WTC11 (cell line): ENCODE measurements around the gene PPM1L. TPM values are rescaled to one million over a fixed set of nuclear protein-coding genes. Genes with fewer than 3 reads are reported as not detected.
A peak's percentile ranks its signal among the peaks of the same experiment; 100 is the strongest.
"Not testable (repeated sequence)": the region's sequence is repeated elsewhere in the genome, so short reads cannot be mapped to it uniquely, and the experiment has no call there.

ENCODE experiments used
- ATAC-seq: fragments of 200-7000 bp; cut with Tn5 transposase; 2 replicates; pipeline ENCODE4 v1.10.0; 2021; ENCODE audit warnings: mild to moderate bottlenecking, moderate library complexity
- CTCF ChIA-PET: fragments of 300-600 bp; sonication (Branson Sonifier 250); formaldehyde crosslinking; loops from one replicate; lab custom pipeline; 2021; ENCODE audit warnings: antibody characterized with exemption; lab: Charles Lee
- POLR2A ChIA-PET: fragments of 350-600 bp; sonication (Branson Sonifier 250); formaldehyde crosslinking; loops from one replicate; lab custom pipeline; 2021; ENCODE audit warnings: antibody characterized with exemption; lab: Charles Lee
- DNase-seq: peaks from one replicate; pipeline ENCODE4 v3.0.0; 2021; ENCODE audit warnings: low spot score
- H3K27ac Mint-ChIP-seq: 2 replicates; pipeline ENCODE4 v1.8.0; 2021; ENCODE audit warnings: mixed read lengths
- H3K27me3 Mint-ChIP-seq: 2 replicates; pipeline ENCODE4 v1.8.0; 2021; ENCODE audit warnings: low read depth, mild to moderate bottlenecking, moderate library complexity, mixed read lengths
- H3K36me3 Mint-ChIP-seq: 2 replicates; pipeline ENCODE4 v1.8.0; 2021; ENCODE audit warnings: mixed read lengths
- H3K4me1 Mint-ChIP-seq: 2 replicates; pipeline ENCODE4 v1.8.0; 2022; ENCODE audit warnings: mixed read lengths
- H3K4me3 Mint-ChIP-seq: 2 replicates; pipeline ENCODE4 v1.8.0; 2021; ENCODE audit warnings: mild to moderate bottlenecking, moderate library complexity, mixed read lengths
- H3K9me3 Mint-ChIP-seq: 2 replicates; pipeline ENCODE4 v1.8.0; 2021; ENCODE audit warnings: mixed read lengths
- CBFB ChIP-seq: sonication (generic); formaldehyde crosslinking; IDR thresholded peaks from 2 replicates; pipeline ENCODE4 v1.8.1; 2022; ENCODE audit warnings: mild to moderate bottlenecking, low read depth, missing genetic modification reagents
- ELF4 ChIP-seq: sonication (generic); formaldehyde crosslinking; IDR thresholded peaks from 2 replicates; pipeline ENCODE4 v1.8.1; 2022; ENCODE audit warnings: low read depth, mild to moderate bottlenecking, moderate library complexity, missing genetic modification reagents
- FOXP1 ChIP-seq: sonication (generic); formaldehyde crosslinking; IDR thresholded peaks from 2 replicates; pipeline ENCODE4 v1.8.0; 2022; ENCODE audit warnings: missing genetic modification reagents, mild to moderate bottlenecking, moderate library complexity, borderline replicate concordance
- KAT7 ChIP-seq: sonication (generic); formaldehyde crosslinking; IDR thresholded peaks from 2 replicates; pipeline ENCODE4 v1.8.1; 2023; ENCODE audit warnings: missing genetic modification reagents, mild to moderate bottlenecking, borderline replicate concordance
- NFATC4 ChIP-seq: fragments of 250-450 bp; sonication (Bioruptor Pico); IDR thresholded peaks from 2 replicates; pipeline ENCODE4 v1.9.0; 2021; ENCODE audit warnings: mild to moderate bottlenecking
- RELA ChIP-seq: sonication (generic); formaldehyde crosslinking; IDR thresholded peaks from 2 replicates; pipeline ENCODE4 v1.8.1; 2022; ENCODE audit warnings: missing genetic modification reagents, mild to moderate bottlenecking, borderline replicate concordance
- SOX15 ChIP-seq: fragments of 250-450 bp; sonication (Bioruptor Pico); IDR thresholded peaks from 2 replicates; pipeline ENCODE4 v1.9.0; 2021; ENCODE audit warnings: mild to moderate bottlenecking
- SP1 ChIP-seq: sonication (generic); formaldehyde crosslinking; conservative IDR thresholded peaks from 2 replicates; pipeline ENCODE4 v1.8.1; 2022; ENCODE audit warnings: missing genetic modification reagents
- TP53 ChIP-seq: sonication (generic); formaldehyde crosslinking; IDR thresholded peaks from 2 replicates; pipeline ENCODE4 v1.8.1; 2023; ENCODE audit warnings: mild to moderate bottlenecking, missing genetic modification reagents
- ZNF138 ChIP-seq: sonication (generic); formaldehyde crosslinking; conservative IDR thresholded peaks from 2 replicates; pipeline ENCODE4 v1.8.1; 2022; ENCODE audit warnings: mild to moderate bottlenecking, moderate library complexity, missing genetic modification reagents
- ZNF671 ChIP-seq: fragments of 250-450 bp; sonication (Bioruptor Pico); IDR thresholded peaks from 2 replicates; pipeline ENCODE4 v1.8.0; 2021; ENCODE audit warnings: mild to moderate bottlenecking
- total RNA-seq: library from RNA; stranded (reverse); gene quantifications from 3 replicates; pipeline ENCODE4 v1.2.3, GENCODE V29; 2021
- TF ChIP-seq, protein P1 (sequence below): sonication (generic); formaldehyde crosslinking; IDR thresholded peaks from 2 replicates; pipeline ENCODE4 v1.8.0; 2022; ENCODE audit warnings: missing genetic modification reagents
- TF ChIP-seq, protein P2 (sequence below): sonication (generic); formaldehyde crosslinking; IDR thresholded peaks from 2 replicates; pipeline ENCODE4 v1.8.1; 2023; ENCODE audit warnings: mild to moderate bottlenecking, moderate library complexity, missing genetic modification reagents
- TF ChIP-seq, protein P3 (sequence below): sonication (generic); formaldehyde crosslinking; IDR thresholded peaks from 2 replicates; pipeline ENCODE4 v1.8.1; 2022; ENCODE audit warnings: low read depth, mild to moderate bottlenecking, moderate library complexity, missing genetic modification reagents, borderline replicate concordance

Gene PPM1L
- total RNA-seq, 1 experiment from 2014 or later: 18.1 TPM

DNA sequence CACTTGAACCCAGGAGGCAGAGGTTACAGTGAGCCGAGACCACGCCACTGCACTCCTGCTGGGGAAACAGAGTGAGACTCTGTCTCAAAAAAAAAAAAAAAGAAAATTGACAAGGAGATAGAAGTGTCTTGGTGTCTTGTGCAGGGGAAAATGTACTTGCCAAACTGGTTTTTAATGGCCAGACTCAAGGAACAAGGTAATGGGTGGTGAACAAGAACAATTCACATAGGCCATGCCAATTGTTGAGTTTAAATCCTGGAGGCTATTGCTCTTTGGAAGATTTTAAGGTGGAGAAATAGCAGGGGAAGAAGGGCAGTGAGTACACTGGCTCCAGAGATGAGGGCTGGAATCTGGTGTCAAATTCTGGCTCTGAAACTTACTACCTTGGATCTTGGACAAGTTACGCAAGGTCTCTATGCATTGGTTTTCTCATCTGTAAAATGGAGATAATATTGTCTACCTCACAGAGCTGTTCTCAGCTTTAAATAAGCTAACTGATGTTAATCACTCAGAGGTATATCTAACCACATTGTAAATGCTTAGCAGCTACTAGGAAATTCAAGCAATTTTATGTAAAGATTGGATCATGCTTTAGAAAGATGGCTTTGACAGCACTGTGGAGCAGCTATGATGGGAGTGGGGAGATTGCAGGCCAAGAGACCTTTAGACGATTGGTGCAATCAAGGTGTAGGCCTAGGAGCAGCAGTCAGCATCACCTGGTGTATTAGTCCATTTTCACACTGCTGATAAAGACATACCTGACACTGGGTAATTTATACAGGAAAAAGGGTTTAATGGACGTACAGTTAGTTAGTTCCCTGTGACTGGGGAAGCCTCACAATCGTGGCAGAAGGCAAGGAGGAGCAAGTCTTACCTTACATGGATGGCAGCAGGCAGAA lies 270.8 kb downstream of the PPM1L start (continued):
- TF ChIP-seq, protein P1, sequence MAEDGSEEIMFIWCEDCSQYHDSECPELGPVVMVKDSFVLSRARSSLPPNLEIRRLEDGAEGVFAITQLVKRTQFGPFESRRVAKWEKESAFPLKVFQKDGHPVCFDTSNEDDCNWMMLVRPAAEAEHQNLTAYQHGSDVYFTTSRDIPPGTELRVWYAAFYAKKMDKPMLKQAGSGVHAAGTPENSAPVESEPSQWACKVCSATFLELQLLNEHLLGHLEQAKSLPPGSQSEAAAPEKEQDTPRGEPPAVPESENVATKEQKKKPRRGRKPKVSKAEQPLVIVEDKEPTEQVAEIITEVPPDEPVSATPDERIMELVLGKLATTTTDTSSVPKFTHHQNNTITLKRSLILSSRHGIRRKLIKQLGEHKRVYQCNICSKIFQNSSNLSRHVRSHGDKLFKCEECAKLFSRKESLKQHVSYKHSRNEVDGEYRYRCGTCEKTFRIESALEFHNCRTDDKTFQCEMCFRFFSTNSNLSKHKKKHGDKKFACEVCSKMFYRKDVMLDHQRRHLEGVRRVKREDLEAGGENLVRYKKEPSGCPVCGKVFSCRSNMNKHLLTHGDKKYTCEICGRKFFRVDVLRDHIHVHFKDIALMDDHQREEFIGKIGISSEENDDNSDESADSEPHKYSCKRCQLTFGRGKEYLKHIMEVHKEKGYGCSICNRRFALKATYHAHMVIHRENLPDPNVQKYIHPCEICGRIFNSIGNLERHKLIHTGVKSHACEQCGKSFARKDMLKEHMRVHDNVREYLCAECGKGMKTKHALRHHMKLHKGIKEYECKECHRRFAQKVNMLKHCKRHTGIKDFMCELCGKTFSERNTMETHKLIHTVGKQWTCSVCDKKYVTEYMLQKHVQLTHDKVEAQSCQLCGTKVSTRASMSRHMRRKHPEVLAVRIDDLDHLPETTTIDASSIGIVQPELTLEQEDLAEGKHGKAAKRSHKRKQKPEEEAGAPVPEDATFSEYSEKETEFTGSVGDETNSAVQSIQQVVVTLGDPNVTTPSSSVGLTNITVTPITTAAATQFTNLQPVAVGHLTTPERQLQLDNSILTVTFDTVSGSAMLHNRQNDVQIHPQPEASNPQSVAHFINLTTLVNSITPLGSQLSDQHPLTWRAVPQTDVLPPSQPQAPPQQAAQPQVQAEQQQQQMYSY: no peak

DNA sequence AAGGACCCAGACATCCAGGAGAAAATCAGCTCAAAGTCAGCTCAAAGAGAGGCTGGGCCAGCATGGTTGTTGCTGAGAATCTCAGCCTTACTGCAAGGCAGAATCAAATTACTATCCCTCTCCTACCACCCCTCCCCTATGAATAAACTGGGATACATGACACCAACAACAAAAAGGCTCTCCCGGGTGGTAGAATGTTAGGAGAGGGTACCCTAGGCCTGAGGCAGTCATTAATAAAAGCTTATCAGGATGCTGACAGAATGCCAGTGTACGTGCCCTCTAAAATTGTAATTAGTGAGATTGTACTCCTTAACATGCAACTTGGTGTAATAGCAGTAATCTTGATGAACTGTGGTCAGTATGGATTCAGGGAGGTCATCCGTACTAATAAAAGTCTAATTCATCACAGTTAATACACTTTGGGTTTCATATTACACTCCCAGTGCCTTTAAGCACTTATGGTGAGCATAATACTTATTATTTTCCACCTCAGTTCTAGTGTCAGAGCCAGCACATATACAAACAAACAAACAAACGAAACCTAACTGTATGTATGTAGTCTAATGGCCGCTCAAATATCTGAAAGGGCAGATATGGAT lies 272.6 kb downstream of the PPM1L start:
- TF ChIP-seq TP53 (CRISPR knock-in tag) (no peak), ZNF671 (CRISPR knock-in tag) (no peak), FOXP1 (CRISPR knock-in tag) (no peak), ELF4 (no peak), NFATC4 (no peak), CBFB (CRISPR knock-in tag) (no peak), ZNF138 (CRISPR knock-in tag) (no peak), RELA (CRISPR knock-in tag) (no peak), SP1 (CRISPR knock-in tag) (no peak)
- TF ChIP-seq, protein P1: no peak
- TF ChIP-seq, protein P2, sequence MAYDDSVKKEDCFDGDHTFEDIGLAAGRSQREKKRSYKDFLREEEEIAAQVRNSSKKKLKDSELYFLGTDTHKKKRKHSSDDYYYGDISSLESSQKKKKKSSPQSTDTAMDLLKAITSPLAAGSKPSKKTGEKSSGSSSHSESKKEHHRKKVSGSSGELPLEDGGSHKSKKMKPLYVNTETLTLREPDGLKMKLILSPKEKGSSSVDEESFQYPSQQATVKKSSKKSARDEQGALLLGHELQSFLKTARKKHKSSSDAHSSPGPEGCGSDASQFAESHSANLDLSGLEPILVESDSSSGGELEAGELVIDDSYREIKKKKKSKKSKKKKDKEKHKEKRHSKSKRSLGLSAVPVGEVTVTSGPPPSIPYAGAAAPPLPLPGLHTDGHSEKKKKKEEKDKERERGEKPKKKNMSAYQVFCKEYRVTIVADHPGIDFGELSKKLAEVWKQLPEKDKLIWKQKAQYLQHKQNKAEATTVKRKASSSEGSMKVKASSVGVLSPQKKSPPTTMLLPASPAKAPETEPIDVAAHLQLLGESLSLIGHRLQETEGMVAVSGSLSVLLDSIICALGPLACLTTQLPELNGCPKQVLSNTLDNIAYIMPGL (CRISPR knock-in tag): no peak

DNA sequence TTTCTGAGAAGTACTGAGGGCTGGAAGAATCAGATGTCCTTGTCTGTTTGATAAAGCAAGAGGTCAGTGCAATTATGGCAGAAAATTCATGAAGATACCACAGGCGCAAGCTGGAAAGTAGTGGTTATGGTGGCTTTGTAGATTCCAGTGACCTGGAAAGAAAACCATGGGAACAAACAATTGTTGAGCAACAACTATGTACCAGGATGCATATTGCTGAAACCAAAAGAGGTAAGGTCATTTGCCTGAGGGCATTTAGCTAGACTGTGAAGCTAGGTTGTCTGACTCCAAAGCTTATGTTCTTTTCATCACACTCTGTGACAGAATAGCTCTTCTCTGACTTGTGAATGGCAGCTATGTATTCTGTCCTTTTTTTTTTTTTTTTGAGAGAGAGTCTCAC lies 275.1 kb downstream of the PPM1L start:
- POLR2A ChIA-PET: no interaction called here
- H3K36me3 Mint-ChIP-seq: peaks cover 15% of the 10 kb centered on the region
- DNase-seq: no peak

More for the DNA sequence above, 272.6 kb downstream of the PPM1L start:
- Mint-ChIP-seq H3K27me3 (no peaks in the 10 kb centered on the region; the same call in 1 of the 2 replicates), H3K4me3 (no peak overlapping the region), H3K27ac (peak overlapping the region; percentile 72), H3K9me3 (peaks cover 12% of the 10 kb centered on the region), H3K36me3 (peaks cover 12% of the 10 kb centered on the region), H3K4me1 (peaks cover 19% of the 10 kb centered on the region)
- ChIA-PET CTCF (no interaction called here), POLR2A (no interaction called here)
- no peak for DNase-seq
- peak; percentile 99 for ATAC-seq

DNA sequence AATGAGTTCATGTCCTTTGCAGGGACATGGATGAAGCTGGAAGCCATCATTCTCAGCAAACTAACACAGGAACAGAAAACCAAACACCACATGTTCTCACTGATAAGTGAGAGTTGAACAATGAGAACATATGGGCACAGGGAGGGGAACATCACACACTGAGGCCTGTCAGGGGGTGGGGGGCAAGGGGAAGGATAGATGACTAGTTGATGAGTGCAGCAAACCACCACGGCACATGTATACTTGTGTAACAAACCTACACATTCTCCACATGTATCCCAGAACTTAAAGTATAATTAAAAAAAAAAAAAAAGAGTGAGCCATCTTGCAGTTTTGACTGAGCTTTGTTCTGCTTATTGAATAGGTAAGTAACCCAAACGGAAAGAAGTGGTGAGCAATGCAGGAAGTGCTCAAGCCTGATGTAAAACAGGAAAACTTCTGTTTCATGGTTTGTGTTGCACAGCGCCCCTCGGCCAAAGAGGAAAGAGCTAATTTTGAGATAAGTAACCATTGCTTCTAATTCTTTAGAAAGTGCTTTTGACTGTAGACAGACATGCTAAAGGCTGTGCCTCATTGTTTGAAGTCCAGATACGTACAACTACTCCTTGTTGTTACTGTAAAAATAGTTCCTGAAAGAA lies 279.0 kb downstream of the PPM1L start:
- POLR2A ChIA-PET, H3K27me3 Mint-ChIP-seq, H3K4me3 Mint-ChIP-seq, CTCF ChIA-PET, H3K27ac Mint-ChIP-seq, DNase-seq, ATAC-seq, H3K4me1 Mint-ChIP-seq: not testable (repeated sequence)
- peaks cover 29% of the 10 kb centered on the region for H3K9me3 Mint-ChIP-seq
- peaks cover 17% of the 10 kb centered on the region for H3K36me3 Mint-ChIP-seq

More for the DNA sequence above, 275.1 kb downstream of the PPM1L start:
- Mint-ChIP-seq H3K27me3 (no peaks in the 10 kb centered on the region; the same call in 1 of the 2 replicates), H3K27ac (no peak overlapping the region), H3K4me3 (no peak overlapping the region), H3K4me1 (peaks cover 19% of the 10 kb centered on the region), H3K9me3 (peaks cover 20% of the 10 kb centered on the region)
- TF ChIP-seq, protein P3, sequence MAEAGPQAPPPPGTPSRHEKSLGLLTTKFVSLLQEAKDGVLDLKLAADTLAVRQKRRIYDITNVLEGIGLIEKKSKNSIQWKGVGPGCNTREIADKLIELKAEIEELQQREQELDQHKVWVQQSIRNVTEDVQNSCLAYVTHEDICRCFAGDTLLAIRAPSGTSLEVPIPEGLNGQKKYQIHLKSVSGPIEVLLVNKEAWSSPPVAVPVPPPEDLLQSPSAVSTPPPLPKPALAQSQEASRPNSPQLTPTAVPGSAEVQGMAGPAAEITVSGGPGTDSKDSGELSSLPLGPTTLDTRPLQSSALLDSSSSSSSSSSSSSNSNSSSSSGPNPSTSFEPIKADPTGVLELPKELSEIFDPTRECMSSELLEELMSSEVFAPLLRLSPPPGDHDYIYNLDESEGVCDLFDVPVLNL: no peak
- TF ChIP-seq KAT7 (CRISPR knock-in tag) (no peak), SOX15 (CRISPR knock-in tag) (no peak)
- ATAC-seq: no peak
- CTCF ChIA-PET: no interaction called here
